Osteocyte (in vitro differentiated cells): ENCODE data around the gene SARS2. TPM values are rescaled to one million over a fixed set of nuclear protein-coding genes. Genes with fewer than 3 reads are reported as not detected.
"Not testable (repeated sequence)": the region's sequence is repeated elsewhere in the genome, so short reads cannot be mapped to it uniquely, and the experiment has no call there.

Source experiments
- DNase-seq: peaks from one replicate; pipeline ENCODE4 v3.0.0; 2021; ENCODE audit warnings: mixed read lengths; ENCODE audit not compliant: unreplicated experiment; ENCODE audit errors: extremely low spot score
- H3K27ac Mint-ChIP-seq: one replicate; pipeline ENCODE4 v1.8.0; 2021; ENCODE audit warnings: mild to moderate bottlenecking, mixed read lengths; ENCODE audit not compliant: unreplicated experiment
- H3K27me3 Mint-ChIP-seq: one replicate; pipeline ENCODE4 v1.8.0; 2021; ENCODE audit warnings: mixed read lengths; ENCODE audit not compliant: unreplicated experiment
- H3K36me3 Mint-ChIP-seq: one replicate; pipeline ENCODE4 v1.8.0; 2021; ENCODE audit warnings: mixed read lengths; ENCODE audit not compliant: unreplicated experiment
- H3K4me1 Mint-ChIP-seq: one replicate; pipeline ENCODE4 v1.8.0; 2021; ENCODE audit warnings: mixed read lengths; ENCODE audit not compliant: unreplicated experiment
- H3K4me3 Mint-ChIP-seq: one replicate; pipeline ENCODE4 v1.8.0; 2021; ENCODE audit warnings: mild to moderate bottlenecking, moderate library complexity, mixed read lengths; ENCODE audit not compliant: unreplicated experiment
- H3K9me3 Mint-ChIP-seq: one replicate; pipeline ENCODE4 v1.8.0; 2021; ENCODE audit warnings: mixed read lengths; ENCODE audit not compliant: unreplicated experiment
- CTCF ChIP-seq: fragments of 200-600 bp; sonication (generic); IDR thresholded peaks from 2 replicates; pipeline ENCODE4 v1.5.0; 2021; ENCODE audit warnings: antibody characterized with exemption, mild to moderate bottlenecking, moderate library complexity
- total RNA-seq: library from RNA; stranded (reverse); gene quantifications from 2 replicates; pipeline ENCODE4 v1.2.1, GENCODE V29; 2021

The SARS2 gene
- total RNA-seq, 1 donor from 2014 or later, result 26.7 TPM

GRCh38 chr19:38878575-38879399 is 51.8 kb downstream of the SARS2 start:
- Mint-ChIP-seq H3K36me3 (peaks cover 12% of the 10 kb centered on the region), H3K27ac (no peak overlapping the region), H3K9me3 (no peaks in the 10 kb centered on the region), H3K27me3 (no peaks in the 10 kb centered on the region), H3K4me1 (no peaks in the 10 kb centered on the region), H3K4me3 (no peak overlapping the region)
- DNase-seq, result no peak
- no peak for TF ChIP-seq CTCF

GRCh38 chr19:38877781-38878574 is 52.6 kb downstream of the SARS2 start, which contains the start of gene RINL:
RINL (minus strand) TSS chr19:38878275; CDS start chr19:38876742, 1,533 bp downstream.
- no peak for TF ChIP-seq CTCF
- Mint-ChIP-seq H3K36me3 (peaks cover 8% of the 10 kb centered on the region), H3K9me3 (no peaks in the 10 kb centered on the region), H3K27me3 (no peaks in the 10 kb centered on the region), H3K4me1 (no peaks in the 10 kb centered on the region), H3K4me3 (no peak within 1 kb of the TSS), H3K27ac (no peak within 1 kb of the TSS)
- no peak for DNase-seq

- Mint-ChIP-seq H3K4me3 (no peak overlapping the region), H3K27me3 (no peaks in the 10 kb centered on the region), H3K4me1 (no peaks in the 10 kb centered on the region), H3K36me3 (peaks cover 3% of the 10 kb centered on the region), H3K9me3 (no peaks in the 10 kb centered on the region), H3K27ac (no peak overlapping the region)
- no peak for DNase-seq
- no peak for TF ChIP-seq CTCF
These were observed 54.7 kb downstream of the SARS2 start for GRCh38 chr19:38875656-38876395.

GRCh38 chr19:38873400-38873799 is 57.2 kb downstream of the SARS2 start:
- not testable (repeated sequence) for H3K36me3 Mint-ChIP-seq, H3K4me1 Mint-ChIP-seq, H3K4me3 Mint-ChIP-seq, H3K9me3 Mint-ChIP-seq, H3K27ac Mint-ChIP-seq, DNase-seq, H3K27me3 Mint-ChIP-seq

GRCh38 chr19:38870612-38871011 is 60.0 kb downstream of the SARS2 start:
- peaks cover 8% of the 10 kb centered on the region for H3K4me1 Mint-ChIP-seq
- no peaks in the 10 kb centered on the region for H3K36me3 Mint-ChIP-seq
- H3K27me3 Mint-ChIP-seq, result no peaks in the 10 kb centered on the region
- no peak for TF ChIP-seq CTCF
- DNase-seq, result no peak
- no peak overlapping the region for H3K27ac Mint-ChIP-seq
- H3K4me3 Mint-ChIP-seq, result peak overlapping the region; percentile 14
- H3K9me3 Mint-ChIP-seq, result no peaks in the 10 kb centered on the region
